Right lobe of liver (tissue), 4 donors: ENCODE measurements around the gene TRPM3.

Experiments
- CTCF ChIP-seq, 4 donors: fragments of 200-600 bp in 3 of 4; fragments of 450-650 bp in 1 of 4; IDR thresholded peaks; one replicate each; pipeline versions ENCODE4 v1.5.1 to v1.8.0; 2016 to 2022; ENCODE audit warnings: antibody characterized with exemption in 4 of 4, mild to moderate bottlenecking in 2 of 4
- POLR2A ChIP-seq: fragments of 450-650 bp; IDR thresholded peaks from one replicate; pipeline ENCODE4 v1.6.1; 2017; ENCODE audit warnings: antibody characterized with exemption, mild to moderate bottlenecking
- donor health status: DM: no; HTN: no; CAD: no.
- donor health status: DM: no; HTN: no; CAD: no.
- donor health status: DM: no; HTN: yes; CAD: no.

GRCh38 chr9:70517926-70518610, 603.4 kb downstream of the TRPM3 start:
- TF ChIP-seq CTCF (IDR thresholded peaks at IDR 0.05) (no peak), POLR2A (no peak)
